ENCODE measurements around the gene PDE7B. TPM values are rescaled to one million over a fixed set of nuclear protein-coding genes. Genes with fewer than 3 reads are reported as not detected.

PDE7B gene
- total RNA-seq, 1 experiment from 2014 or later = not detected

DNA sequence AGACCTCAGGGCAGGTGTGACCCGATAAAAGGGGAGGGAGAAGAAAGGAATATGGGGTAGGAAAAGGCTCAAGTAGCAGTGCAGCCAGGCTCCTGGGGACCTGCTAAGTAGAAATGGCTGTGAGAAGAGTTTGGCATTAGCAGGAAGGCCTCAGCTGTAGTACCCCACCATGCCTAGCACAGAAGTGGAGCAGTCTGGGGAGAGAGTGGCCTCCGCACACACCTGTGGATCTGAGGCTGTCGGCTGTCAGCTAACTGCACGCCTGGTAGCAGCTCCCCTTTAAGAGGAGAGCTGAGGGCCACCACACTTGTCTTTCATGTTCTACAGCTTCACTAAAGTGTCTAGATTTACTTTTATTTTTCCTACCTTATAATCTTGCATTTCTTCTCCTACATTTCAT, 24.6 kb downstream of the PDE7B start:
- no peaks in the 10 kb centered on the region for H3K4me1 ChIP-seq (ENCODE audit: insufficient read depth, low read length, poor library complexity, severe bottlenecking)
- no peak overlapping the region for H3K27ac ChIP-seq (ENCODE audit: low read depth, low read length, poor library complexity, severe bottlenecking)
- no peaks in the 10 kb centered on the region for H3K36me3 ChIP-seq (ENCODE audit: insufficient read depth, low read length, poor library complexity, severe bottlenecking)
- no TSS peak for BruUV-seq (replicated peaks)
- TF ChIP-seq, protein P1, sequence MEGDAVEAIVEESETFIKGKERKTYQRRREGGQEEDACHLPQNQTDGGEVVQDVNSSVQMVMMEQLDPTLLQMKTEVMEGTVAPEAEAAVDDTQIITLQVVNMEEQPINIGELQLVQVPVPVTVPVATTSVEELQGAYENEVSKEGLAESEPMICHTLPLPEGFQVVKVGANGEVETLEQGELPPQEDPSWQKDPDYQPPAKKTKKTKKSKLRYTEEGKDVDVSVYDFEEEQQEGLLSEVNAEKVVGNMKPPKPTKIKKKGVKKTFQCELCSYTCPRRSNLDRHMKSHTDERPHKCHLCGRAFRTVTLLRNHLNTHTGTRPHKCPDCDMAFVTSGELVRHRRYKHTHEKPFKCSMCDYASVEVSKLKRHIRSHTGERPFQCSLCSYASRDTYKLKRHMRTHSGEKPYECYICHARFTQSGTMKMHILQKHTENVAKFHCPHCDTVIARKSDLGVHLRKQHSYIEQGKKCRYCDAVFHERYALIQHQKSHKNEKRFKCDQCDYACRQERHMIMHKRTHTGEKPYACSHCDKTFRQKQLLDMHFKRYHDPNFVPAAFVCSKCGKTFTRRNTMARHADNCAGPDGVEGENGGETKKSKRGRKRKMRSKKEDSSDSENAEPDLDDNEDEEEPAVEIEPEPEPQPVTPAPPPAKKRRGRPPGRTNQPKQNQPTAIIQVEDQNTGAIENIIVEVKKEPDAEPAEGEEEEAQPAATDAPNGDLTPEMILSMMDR (conservative IDR thresholded peaks at IDR 0.05; ENCODE audit: low read depth, low read length) = no peak
- no peak for TF ChIP-seq EZH2 (IDR thresholded peaks at IDR 0.05; ENCODE audit: borderline replicate concordance, low read depth, low read length, poor library complexity, severe bottlenecking)
- POLR2A ChIA-PET (ENCODE audit: low non-redundant PET) = no interaction called here
- no peak overlapping the region for H3K4me3 ChIP-seq (ENCODE audit: low read depth, low read length, poor library complexity, severe bottlenecking)
- H3K27me3 ChIP-seq (replicated peaks; ENCODE audit: insufficient read depth, low read depth, low read length, poor library complexity) = peaks cover 45% of the 10 kb centered on the region
- CTCF ChIA-PET = no interaction called here
- no peaks in the 10 kb centered on the region for H3K9me3 ChIP-seq (ENCODE audit: low read depth, low read length, poor library complexity, severe bottlenecking)
- no peak for DNase-seq (ENCODE audit: low spot score)
- intact Hi-C loops (cut with micrococcal nuclease; ENCODE audit: unreplicated experiment) = no loop called here

DNA sequence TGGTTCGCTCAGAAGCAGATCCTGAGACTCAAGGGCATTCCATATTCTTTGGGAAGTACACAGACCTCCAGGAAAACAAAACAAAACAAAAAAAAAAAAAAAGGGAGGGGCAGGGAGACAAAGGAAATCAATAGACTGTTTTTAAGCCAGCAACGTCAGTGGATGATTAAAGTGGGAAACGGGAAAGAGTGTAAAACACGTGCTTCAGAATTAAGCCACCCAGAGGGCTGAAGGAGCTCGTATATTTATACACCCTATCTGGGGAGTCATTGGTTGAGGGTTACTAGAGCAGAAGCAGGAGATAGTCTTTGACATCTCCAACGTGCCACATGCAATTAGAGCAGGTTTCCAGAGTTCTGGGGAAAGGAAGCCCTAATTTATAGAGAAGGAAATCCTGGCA, 26.2 kb downstream of the PDE7B start:
- intact Hi-C loops (cut with micrococcal nuclease; ENCODE audit: unreplicated experiment) = no loop called here
- ChIA-PET POLR2A (ENCODE audit: low non-redundant PET) (no interaction called here), CTCF (no interaction called here)
- H3K4me3 ChIP-seq (ENCODE audit: low read depth, low read length, poor library complexity, severe bottlenecking) = no peak overlapping the region
- no peak for DNase-seq (ENCODE audit: low spot score)
- H3K4me1 ChIP-seq (ENCODE audit: insufficient read depth, low read length, poor library complexity, severe bottlenecking) = no peaks in the 10 kb centered on the region
- H3K27me3 ChIP-seq (replicated peaks; ENCODE audit: insufficient read depth, low read depth, low read length, poor library complexity) = peaks cover 43% of the 10 kb centered on the region
- BruUV-seq (replicated peaks) = no TSS peak
- H3K36me3 ChIP-seq (ENCODE audit: insufficient read depth, low read length, poor library complexity, severe bottlenecking) = no peaks in the 10 kb centered on the region
- H3K27ac ChIP-seq (ENCODE audit: low read depth, low read length, poor library complexity, severe bottlenecking) = no peak overlapping the region
- H3K9me3 ChIP-seq (ENCODE audit: low read depth, low read length, poor library complexity, severe bottlenecking) = no peaks in the 10 kb centered on the region
- TF ChIP-seq, protein P1 (conservative IDR thresholded peaks at IDR 0.05; ENCODE audit: low read depth, low read length) = no peak
- TF ChIP-seq EZH2 (IDR thresholded peaks at IDR 0.05; ENCODE audit: borderline replicate concordance, low read depth, low read length, poor library complexity, severe bottlenecking) = no peak

DNA sequence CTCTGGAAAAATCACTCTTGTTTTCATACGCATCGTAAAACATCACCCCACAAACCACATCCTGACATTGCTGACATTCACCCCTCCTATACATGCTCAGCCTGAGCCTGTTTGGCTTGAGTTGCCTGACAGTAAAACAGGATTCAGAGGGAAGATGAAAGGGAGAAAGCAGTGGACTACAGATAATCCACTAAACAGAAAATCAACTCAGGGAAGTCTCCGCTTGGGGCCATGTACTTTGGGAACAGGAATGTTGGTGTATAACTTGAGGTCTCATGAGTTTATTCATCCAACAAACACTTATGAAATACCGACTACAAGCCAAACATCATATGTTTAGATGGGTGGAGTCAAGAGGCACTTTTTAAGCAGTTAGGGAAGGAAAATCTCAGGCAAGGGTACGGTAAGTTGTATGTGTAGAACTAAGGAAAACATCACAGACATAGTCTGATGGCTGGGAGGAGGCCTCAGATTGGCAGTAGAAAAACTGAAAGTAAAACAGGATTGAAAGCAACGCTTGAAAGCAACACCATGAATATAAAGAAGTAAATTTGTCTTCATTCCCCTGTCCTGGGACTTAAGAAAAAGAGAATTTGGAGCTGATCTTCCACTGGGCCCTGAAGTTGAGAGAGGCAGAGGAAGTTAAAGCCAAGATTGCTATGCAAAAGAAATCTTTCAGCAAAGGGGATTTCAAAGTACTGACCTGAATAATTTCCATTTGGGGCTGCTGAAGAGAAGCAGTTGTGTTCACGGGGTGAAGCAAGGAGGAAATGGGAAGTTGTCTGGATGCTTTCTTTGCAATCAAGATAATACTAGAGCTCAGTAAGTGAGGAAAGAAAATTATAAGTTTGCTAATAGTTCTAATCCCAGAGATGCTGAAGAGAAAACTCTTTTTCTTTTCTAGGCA, 28.8 kb downstream of the PDE7B start:
- intact Hi-C loops (cut with micrococcal nuclease; ENCODE audit: unreplicated experiment) = no loop called here
- TF ChIP-seq, protein P1 (conservative IDR thresholded peaks at IDR 0.05; ENCODE audit: low read depth, low read length) = no peak
- TF ChIP-seq EZH2 (IDR thresholded peaks at IDR 0.05; ENCODE audit: borderline replicate concordance, low read depth, low read length, poor library complexity, severe bottlenecking) = no peak
- DNase-seq (ENCODE audit: low spot score) = no peak
- ChIA-PET POLR2A (ENCODE audit: low non-redundant PET) (no interaction called here), CTCF (no interaction called here)
- Histone ChIP-seq H3K4me1 (ENCODE audit: insufficient read depth, low read length, poor library complexity, severe bottlenecking) (no peaks in the 10 kb centered on the region), H3K9me3 (ENCODE audit: low read depth, low read length, poor library complexity, severe bottlenecking) (no peaks in the 10 kb centered on the region), H3K27me3 (replicated peaks; ENCODE audit: insufficient read depth, low read depth, low read length, poor library complexity) (peaks cover 23% of the 10 kb centered on the region), H3K36me3 (ENCODE audit: insufficient read depth, low read length, poor library complexity, severe bottlenecking) (no peaks in the 10 kb centered on the region), H3K4me3 (ENCODE audit: low read depth, low read length, poor library complexity, severe bottlenecking) (no peak overlapping the region), H3K27ac (ENCODE audit: low read depth, low read length, poor library complexity, severe bottlenecking) (no peak overlapping the region)
- no TSS peak for BruUV-seq (replicated peaks)

Data from A673 (cell line).